Endothelial cell (in vitro differentiated cells): ENCODE results near the gene ST3GAL4. TPM values are rescaled to one million over a fixed set of nuclear protein-coding genes. Genes with fewer than 3 reads are reported as not detected.

Experiments
- DNase-seq: peaks from one replicate; pipeline ENCODE4 v3.0.0; 2021; ENCODE audit warnings: low spot score
- H3K27ac Mint-ChIP-seq: one replicate; pipeline ENCODE4 v1.8.0; 2021; ENCODE audit warnings: mixed read lengths, inconsistent platforms; ENCODE audit not compliant: unreplicated experiment
- H3K27me3 Mint-ChIP-seq: one replicate; pipeline ENCODE4 v1.8.0; 2021; ENCODE audit warnings: mild to moderate bottlenecking, moderate library complexity, mixed read lengths, inconsistent platforms; ENCODE audit not compliant: unreplicated experiment
- H3K36me3 Mint-ChIP-seq: one replicate; pipeline ENCODE4 v1.8.0; 2021; ENCODE audit warnings: mild to moderate bottlenecking, low read depth, mixed read lengths, inconsistent platforms; ENCODE audit not compliant: unreplicated experiment
- H3K4me1 Mint-ChIP-seq: one replicate; pipeline ENCODE4 v1.8.0; 2021; ENCODE audit warnings: mild to moderate bottlenecking, mixed read lengths, inconsistent platforms; ENCODE audit not compliant: unreplicated experiment
- H3K4me3 Mint-ChIP-seq: one replicate; pipeline ENCODE4 v1.8.0; 2021; ENCODE audit warnings: mild to moderate bottlenecking, mixed read lengths, inconsistent platforms; ENCODE audit not compliant: unreplicated experiment
- H3K9me3 Mint-ChIP-seq: one replicate; pipeline ENCODE4 v1.8.0; 2021; ENCODE audit warnings: mixed read lengths, inconsistent platforms; ENCODE audit not compliant: unreplicated experiment
- total RNA-seq: library from RNA; stranded (reverse); fragmentation: NEBNext Ultra II Directional; extraction: Animal tissue kit (Norgen Biotek cat#: 25700); gene quantifications from one replicate; pipeline ENCODE4 v1.2.1, GENCODE V29; 2021; ENCODE audit not compliant: unreplicated experiment
- TF ChIP-seq, protein P1 (sequence below): fragments of 200-600 bp; sonication (generic); IDR thresholded peaks from one replicate; pipeline ENCODE4 v1.5.0; 2021; ENCODE audit warnings: antibody characterized with exemption; ENCODE audit not compliant: unreplicated experiment

Gene ST3GAL4
- total RNA-seq, 1 donor from 2014 or later: 25.9 TPM

DNA sequence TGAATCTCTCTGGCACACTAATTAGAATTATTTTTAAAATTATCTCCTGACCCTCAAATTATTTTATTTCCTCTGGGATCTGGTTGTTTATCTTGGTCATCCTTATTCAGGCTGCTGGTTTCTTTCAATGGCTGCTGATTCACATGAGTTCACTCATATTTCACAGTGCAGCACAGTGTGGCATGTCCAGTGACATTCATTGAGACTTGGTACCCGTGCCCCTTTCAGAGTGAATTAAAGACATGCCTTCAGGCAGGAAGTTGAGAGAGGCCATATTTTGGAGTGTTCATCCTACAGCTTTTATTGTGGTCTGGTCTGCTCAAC, 38.1 kb upstream of the ST3GAL4 start:
- TF ChIP-seq, protein P1, sequence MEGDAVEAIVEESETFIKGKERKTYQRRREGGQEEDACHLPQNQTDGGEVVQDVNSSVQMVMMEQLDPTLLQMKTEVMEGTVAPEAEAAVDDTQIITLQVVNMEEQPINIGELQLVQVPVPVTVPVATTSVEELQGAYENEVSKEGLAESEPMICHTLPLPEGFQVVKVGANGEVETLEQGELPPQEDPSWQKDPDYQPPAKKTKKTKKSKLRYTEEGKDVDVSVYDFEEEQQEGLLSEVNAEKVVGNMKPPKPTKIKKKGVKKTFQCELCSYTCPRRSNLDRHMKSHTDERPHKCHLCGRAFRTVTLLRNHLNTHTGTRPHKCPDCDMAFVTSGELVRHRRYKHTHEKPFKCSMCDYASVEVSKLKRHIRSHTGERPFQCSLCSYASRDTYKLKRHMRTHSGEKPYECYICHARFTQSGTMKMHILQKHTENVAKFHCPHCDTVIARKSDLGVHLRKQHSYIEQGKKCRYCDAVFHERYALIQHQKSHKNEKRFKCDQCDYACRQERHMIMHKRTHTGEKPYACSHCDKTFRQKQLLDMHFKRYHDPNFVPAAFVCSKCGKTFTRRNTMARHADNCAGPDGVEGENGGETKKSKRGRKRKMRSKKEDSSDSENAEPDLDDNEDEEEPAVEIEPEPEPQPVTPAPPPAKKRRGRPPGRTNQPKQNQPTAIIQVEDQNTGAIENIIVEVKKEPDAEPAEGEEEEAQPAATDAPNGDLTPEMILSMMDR: no peak
- H3K27ac Mint-ChIP-seq: peak overlapping the region; percentile 14
- H3K27me3 Mint-ChIP-seq: no peaks in the 10 kb centered on the region
- no peak for DNase-seq
- no peaks in the 10 kb centered on the region for H3K9me3 Mint-ChIP-seq
- H3K36me3 Mint-ChIP-seq: peaks cover 7% of the 10 kb centered on the region
- no peak overlapping the region for H3K4me3 Mint-ChIP-seq
- H3K4me1 Mint-ChIP-seq: peaks cover 16% of the 10 kb centered on the region

DNA sequence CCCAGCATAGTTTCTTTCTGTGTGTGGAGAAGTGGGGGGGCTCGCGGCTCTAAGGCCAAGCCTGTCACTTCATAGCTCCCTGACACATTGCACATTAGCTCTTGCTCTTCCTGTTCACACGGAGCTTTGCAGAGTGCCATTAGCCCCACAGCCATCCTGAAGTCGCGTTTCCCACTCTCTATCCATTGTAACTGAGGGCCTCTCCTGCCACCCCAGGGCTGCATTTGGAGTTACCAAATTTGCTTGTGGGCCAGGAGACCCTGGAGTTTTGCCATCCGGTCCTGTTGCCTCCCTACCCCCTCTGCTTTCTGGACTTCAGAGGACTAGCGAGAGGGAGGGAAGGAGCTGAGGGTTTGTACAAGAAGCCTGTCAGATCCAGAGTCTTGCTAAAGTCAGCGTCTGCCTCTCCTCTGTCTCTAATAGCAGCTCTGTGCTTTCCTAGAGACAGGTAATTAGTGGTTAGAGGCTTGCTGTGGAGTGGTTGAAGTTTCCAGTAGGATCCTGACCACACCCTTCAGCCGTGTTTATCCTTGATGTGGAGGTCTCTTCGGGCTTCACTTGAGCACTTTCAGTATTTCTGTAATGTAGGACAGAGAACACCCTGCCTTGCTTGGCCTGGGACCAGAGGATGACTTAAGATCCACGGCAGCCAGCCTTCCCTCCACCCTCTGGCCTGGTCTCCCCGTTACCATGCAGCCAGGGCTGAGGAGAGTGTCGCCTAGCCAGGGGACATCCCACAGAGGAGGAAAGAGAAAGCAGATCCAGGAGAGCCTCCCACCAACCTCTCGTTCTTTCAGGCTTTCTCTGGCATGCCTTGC, 37.5 kb upstream of the ST3GAL4 start:
- Mint-ChIP-seq H3K4me1 (peaks cover 16% of the 10 kb centered on the region), H3K36me3 (peaks cover 7% of the 10 kb centered on the region), H3K27ac (no peak overlapping the region), H3K4me3 (no peak overlapping the region), H3K27me3 (no peaks in the 10 kb centered on the region), H3K9me3 (no peaks in the 10 kb centered on the region)
- TF ChIP-seq, protein P1: no peak
- no peak for DNase-seq

DNA sequence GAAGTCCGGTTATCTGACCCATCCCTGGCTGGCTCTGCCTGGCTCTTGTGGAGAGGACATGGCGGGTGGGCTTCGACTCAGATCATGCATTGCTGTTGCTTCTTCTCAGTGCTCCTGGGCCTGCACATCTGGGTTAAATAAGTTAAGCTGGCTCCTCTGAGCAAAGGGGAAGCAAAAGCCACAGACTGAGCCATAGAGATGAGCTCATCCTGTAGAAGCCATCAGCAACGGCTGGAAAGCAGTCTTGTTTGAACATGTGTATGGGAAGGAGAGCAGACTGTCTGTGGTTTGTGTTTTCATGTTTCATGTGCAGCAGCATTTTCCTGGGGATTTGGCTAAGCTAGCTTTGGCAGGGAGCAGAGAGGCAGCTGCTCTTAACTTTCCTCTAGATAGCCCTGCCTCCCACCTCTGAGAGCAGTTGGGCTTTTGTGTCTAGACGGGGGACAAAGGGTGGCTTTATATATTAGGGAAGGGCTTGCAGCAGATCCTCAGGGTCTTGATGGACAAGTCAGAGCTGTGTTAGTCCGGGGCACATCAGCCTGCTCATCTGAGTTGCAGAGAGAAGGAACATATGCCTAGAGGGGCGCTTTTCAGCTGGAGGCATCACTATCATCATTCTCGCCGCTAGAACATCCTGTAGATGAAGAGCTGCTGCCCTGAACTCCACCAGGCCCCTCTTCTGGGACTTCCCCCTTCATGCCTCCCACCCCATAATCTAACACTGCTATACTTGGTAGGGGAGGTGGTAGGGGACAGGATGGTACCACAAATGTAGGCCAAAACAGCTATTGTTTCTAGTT, 36.7 kb upstream of the ST3GAL4 start:
- Mint-ChIP-seq H3K36me3 (peaks cover 7% of the 10 kb centered on the region), H3K27ac (no peak overlapping the region), H3K27me3 (no peaks in the 10 kb centered on the region), H3K4me3 (no peak overlapping the region), H3K4me1 (peaks cover 16% of the 10 kb centered on the region), H3K9me3 (no peaks in the 10 kb centered on the region)
- TF ChIP-seq, protein P1: no peak
- DNase-seq: no peak

DNA sequence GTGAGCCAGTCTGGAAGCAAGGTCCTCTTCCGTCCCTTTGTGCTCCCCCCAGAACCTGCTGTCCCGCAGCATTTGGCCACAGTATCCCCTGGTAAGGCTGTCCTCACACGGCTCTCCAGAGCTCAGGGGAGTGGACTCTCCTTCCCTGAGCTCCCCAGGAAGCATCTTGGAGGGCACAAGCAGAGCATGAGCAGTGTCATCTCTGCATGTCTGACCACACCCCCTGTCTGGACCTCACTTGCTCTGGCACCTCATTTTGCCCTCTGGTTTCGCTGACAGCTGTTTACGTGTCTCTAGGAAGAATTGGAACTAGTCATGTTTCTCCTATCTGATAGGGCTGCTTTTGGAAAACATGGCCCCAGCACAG, 36.1 kb upstream of the ST3GAL4 start:
- no peak for DNase-seq

More for the DNA sequence above, 36.1 kb upstream of the ST3GAL4 start:
- Mint-ChIP-seq H3K4me1 (peaks cover 16% of the 10 kb centered on the region), H3K27ac (no peak overlapping the region), H3K36me3 (peaks cover 7% of the 10 kb centered on the region), H3K27me3 (no peaks in the 10 kb centered on the region), H3K9me3 (no peaks in the 10 kb centered on the region), H3K4me3 (no peak overlapping the region)
- TF ChIP-seq, protein P1: no peak
